ENCODE results near the gene NDUFB4. TPM values are rescaled to one million over a fixed set of nuclear protein-coding genes. Genes with fewer than 3 reads are reported as not detected.
"Not testable (repeated sequence)": the region's sequence is repeated elsewhere in the genome, so short reads cannot be mapped to it uniquely, and the experiment has no call there.

NDUFB4 gene
- total RNA-seq, 4 donors from 2014 or later: 95.8 to 162 (median 148) TPM

DNA sequence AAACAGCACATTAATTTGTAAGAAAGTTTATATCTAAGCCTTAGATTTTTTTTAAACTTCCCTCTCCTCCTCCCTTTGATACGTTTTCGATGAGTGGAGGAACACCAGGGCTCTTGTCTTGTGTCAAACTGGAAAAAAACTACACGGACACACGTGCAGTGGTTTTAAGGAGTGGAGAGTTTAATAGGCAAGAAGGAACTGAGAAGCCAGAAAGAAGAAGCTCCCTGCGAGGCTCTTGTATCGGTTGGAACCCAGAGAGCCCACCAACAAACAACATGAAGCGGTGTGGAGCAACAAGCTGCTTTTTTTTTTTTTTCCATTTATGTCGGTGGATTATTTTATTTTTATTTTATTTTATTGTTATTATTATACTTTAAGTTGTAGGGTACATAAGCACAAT lies 18.6 kb downstream of the NDUFB4 start:
- no peaks in the 10 kb centered on the region for H3K9me3 ChIP-seq
- 71% methylated on average over 8 of the region's 8 CpGs for WGBS
- H3K36me3 ChIP-seq: no peaks in the 10 kb centered on the region
- H3K4me3 ChIP-seq: no peak overlapping the region
- no peaks in the 10 kb centered on the region for H3K27me3 ChIP-seq
- no peak overlapping the region for H3K27ac ChIP-seq
- H3K4me1 ChIP-seq: no peaks in the 10 kb centered on the region
- TF ChIP-seq EP300 (IDR thresholded peaks at IDR 0.05) (no peak), POLR2AphosphoS5 (IDR thresholded peaks at IDR 0.05) (no peak), POLR2A (IDR thresholded peaks at IDR 0.05) (no peak)
- TF ChIP-seq, protein P1, sequence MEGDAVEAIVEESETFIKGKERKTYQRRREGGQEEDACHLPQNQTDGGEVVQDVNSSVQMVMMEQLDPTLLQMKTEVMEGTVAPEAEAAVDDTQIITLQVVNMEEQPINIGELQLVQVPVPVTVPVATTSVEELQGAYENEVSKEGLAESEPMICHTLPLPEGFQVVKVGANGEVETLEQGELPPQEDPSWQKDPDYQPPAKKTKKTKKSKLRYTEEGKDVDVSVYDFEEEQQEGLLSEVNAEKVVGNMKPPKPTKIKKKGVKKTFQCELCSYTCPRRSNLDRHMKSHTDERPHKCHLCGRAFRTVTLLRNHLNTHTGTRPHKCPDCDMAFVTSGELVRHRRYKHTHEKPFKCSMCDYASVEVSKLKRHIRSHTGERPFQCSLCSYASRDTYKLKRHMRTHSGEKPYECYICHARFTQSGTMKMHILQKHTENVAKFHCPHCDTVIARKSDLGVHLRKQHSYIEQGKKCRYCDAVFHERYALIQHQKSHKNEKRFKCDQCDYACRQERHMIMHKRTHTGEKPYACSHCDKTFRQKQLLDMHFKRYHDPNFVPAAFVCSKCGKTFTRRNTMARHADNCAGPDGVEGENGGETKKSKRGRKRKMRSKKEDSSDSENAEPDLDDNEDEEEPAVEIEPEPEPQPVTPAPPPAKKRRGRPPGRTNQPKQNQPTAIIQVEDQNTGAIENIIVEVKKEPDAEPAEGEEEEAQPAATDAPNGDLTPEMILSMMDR (IDR thresholded peaks at IDR 0.05): no peak
- no peak for DNase-seq (ENCODE audit: low spot score in 2 of 2)

DNA sequence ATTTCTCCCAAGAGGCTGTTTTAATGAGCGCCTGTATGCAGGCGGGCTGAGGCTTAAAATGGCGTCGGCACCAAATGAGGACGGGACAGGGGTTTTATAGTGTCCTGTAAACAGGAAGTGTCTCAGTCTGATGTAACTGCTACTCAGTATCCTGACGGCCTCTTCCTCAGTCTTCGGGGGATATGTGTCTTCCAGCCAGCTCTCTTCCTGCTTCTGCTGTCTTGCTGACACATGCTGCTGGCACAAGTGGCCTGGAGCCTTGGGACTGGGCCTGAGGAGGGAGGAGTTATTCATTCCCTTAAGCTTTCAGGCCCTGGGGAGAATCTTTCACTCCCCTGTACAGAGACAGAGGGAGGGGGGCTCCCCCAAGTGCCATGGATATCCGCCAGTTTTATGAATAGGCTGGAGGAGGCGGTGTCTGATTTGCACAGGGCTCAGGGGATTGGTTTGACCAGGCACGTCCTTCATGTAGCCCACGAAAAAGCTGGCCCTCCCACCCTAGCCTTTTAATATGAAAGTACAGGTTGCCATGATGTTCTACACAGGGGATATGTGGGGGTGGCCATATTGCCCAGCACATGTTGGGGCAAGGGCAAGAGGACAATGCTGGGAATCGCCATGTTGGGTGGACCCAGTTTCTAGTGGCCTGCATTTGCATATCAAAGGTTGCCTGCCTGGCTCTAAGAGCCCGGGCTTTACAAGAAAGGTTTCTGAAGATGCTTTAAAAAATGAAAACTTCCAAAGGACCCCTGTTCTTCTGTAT lies 19.9 kb downstream of the NDUFB4 start:
- no peaks in the 10 kb centered on the region for H3K9me3 ChIP-seq
- no peak for TF ChIP-seq EP300 (IDR thresholded peaks at IDR 0.05)
- TF ChIP-seq, protein P1 (IDR thresholded peaks at IDR 0.05): no peak
- TF ChIP-seq POLR2AphosphoS5 (IDR thresholded peaks at IDR 0.05): no peak
- TF ChIP-seq POLR2A (IDR thresholded peaks at IDR 0.05): peak in 1 of 2 donors; percentile 20
- no peak overlapping the region for H3K27ac ChIP-seq

DNA sequence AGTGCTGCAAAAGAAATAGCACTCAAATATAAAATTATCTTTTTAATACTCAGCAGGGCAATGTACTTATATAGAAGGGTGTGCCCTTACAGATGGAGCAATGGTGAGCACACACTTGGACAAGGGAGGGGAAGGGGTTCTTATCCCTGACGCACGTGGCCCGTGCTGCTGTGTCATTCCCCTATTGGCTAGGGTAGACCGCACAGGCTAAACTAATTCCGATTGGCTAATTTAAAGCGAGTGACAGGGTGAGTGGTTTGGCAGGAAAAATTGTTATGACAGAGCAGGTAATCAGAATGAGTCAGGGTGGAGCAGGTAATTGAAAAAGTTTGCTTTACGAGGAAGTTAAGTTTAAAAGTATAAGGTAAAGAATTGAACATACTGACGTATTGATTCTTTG lies 20.6 kb downstream of the NDUFB4 start:
- not testable (repeated sequence) for H3K4me3 ChIP-seq; DNase-seq (ENCODE audit: low spot score in 2 of 2); H3K36me3 ChIP-seq; H3K9me3 ChIP-seq; H3K4me1 ChIP-seq; H3K27ac ChIP-seq; H3K27me3 ChIP-seq
- WGBS: 61% methylated on average over 8 of the region's 8 CpGs

More for the DNA sequence above, 19.9 kb downstream of the NDUFB4 start:
- H3K4me3 ChIP-seq: no peak overlapping the region
- DNase-seq (ENCODE audit: low spot score in 2 of 2): peak in 1 of 2 donors; percentile 76
- no peaks in the 10 kb centered on the region for H3K4me1 ChIP-seq
- no peaks in the 10 kb centered on the region for H3K27me3 ChIP-seq
- WGBS: 55% methylated on average over 13 of the region's 13 CpGs
- no peaks in the 10 kb centered on the region for H3K36me3 ChIP-seq

DNA sequence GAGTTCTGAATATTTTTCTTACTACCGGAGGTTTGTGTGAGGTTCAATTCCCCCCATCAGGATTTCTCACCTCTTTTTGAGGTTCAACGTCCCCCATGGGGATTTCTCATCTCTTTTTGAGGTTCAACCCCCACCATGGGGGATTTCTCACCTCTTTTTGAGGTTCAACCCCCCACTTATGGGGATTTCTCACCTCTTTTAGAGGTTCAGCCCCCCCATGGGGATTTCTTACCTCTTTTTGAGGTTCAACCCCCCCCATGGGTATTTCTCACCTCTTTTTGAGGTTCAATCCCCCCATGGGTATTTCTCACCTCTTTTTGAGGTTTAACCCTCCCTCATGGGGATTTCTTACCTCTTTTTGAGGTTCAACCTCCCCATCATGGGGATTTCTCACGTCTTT lies 26.3 kb downstream of the NDUFB4 start:
- H3K27ac ChIP-seq: no peak overlapping the region
- H3K36me3 ChIP-seq: no peaks in the 10 kb centered on the region
- H3K4me3 ChIP-seq: no peak overlapping the region
- WGBS: 90% methylated on average over 3 of the region's 3 CpGs
- H3K9me3 ChIP-seq: peaks cover 10% of the 10 kb centered on the region
- TF ChIP-seq, protein P1 (IDR thresholded peaks at IDR 0.05): no peak
- TF ChIP-seq EP300 (IDR thresholded peaks at IDR 0.05) (no peak), POLR2AphosphoS5 (IDR thresholded peaks at IDR 0.05) (no peak), POLR2A (IDR thresholded peaks at IDR 0.05) (no peak)
- no peak for DNase-seq (ENCODE audit: low spot score in 2 of 2)
- H3K4me1 ChIP-seq: no peaks in the 10 kb centered on the region
- H3K27me3 ChIP-seq: no peaks in the 10 kb centered on the region

DNA sequence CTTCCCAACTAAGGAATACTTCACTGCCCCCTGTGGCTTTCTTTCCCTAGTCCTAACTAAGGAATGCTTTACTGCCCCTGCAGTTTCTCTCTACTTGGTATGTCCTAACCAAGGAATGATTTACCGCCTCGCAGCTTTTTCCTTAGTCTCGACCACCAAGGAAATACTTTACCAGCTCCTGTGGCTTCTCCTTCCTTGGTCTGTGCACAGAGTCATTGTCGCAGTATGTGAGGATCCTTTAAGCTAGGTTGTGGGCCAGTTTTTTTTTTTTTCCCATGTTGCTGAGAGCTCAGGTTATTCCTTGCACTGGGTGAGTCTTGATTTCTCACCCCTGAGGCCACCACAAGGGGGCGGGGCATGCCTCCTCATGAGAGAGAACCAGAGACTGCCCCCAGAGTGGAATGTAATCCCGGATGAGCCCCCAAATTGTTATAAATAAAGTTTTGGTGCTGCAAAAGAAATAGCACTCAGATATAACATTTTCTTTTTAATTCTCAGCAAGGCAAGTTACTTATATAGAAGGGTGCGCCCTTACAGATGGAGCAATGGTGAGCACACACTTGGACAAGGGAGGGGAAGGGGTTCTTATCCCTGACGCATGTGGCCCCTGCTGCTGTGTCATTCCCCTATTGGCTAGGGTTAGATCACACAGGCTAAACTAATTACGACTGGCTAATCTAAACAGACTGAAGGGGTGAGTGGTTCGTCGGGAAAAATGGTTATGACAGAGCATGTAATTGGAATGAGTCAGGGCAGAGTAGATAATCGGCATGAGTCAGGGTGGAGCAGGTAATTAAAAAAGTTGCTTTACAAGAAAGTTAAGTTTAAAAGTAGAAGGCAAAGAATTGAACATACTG lies 27.0 kb downstream of the NDUFB4 start:
- 79% methylated on average over 12 of the region's 12 CpGs for WGBS
- Histone ChIP-seq H3K9me3 (peaks cover 10% of the 10 kb centered on the region), H3K27ac (no peak overlapping the region), H3K27me3 (no peaks in the 10 kb centered on the region), H3K36me3 (no peaks in the 10 kb centered on the region), H3K4me3 (no peak overlapping the region), H3K4me1 (no peaks in the 10 kb centered on the region)
- no peak for TF ChIP-seq EP300 (IDR thresholded peaks at IDR 0.05)
- TF ChIP-seq POLR2AphosphoS5 (IDR thresholded peaks at IDR 0.05): no peak
- TF ChIP-seq, protein P1 (IDR thresholded peaks at IDR 0.05): no peak
- TF ChIP-seq POLR2A (IDR thresholded peaks at IDR 0.05): no peak
- DNase-seq (ENCODE audit: low spot score in 2 of 2): no peak
